NOMO-1 treated with dmso at 0.1 percent for 144 hours (cell line): ENCODE data around the gene ZNF219.

Experiments used
- DNase-seq: peaks from one replicate; lab custom pipeline; 2025; ENCODE audit not compliant: unreplicated experiment; lab: John Stamatoyannopoulos, UW

ZNF219 gene

GRCh38 chr14:21069388-21070082, 28.9 kb downstream of the ZNF219 start:
- DNase-seq = no peak

- peak; percentile 49 for DNase-seq
Measured at GRCh38 chr14:21068521-21069387, 29.7 kb downstream of the ZNF219 start.

- DNase-seq = no peak
Measured at GRCh38 chr14:21066882-21067502, 31.5 kb downstream of the ZNF219 start.

- DNase-seq = no peak
Measured at GRCh38 chr14:21063479-21063878, 35.0 kb downstream of the ZNF219 start.

- DNase-seq = no peak
Measured at GRCh38 chr14:21061347-21061668, 37.1 kb downstream of the ZNF219 start.

GRCh38 chr14:21060614-21061346, 37.7 kb downstream of the ZNF219 start:
- DNase-seq = no peak

GRCh38 chr14:21059842-21060613, 38.4 kb downstream of the ZNF219 start:
- no peak for DNase-seq

- DNase-seq = no peak
Measured at GRCh38 chr14:21058903-21059302, 39.6 kb downstream of the ZNF219 start.

- DNase-seq = no peak
Measured at GRCh38 chr14:21057803-21058675, 40.4 kb downstream of the ZNF219 start, which contains the start of gene RNASE8. Gene RNASE8, plus strand, starts transcription at chr14:21057822. Its CDS starts 71 bp downstream, at chr14:21057893.

- DNase-seq = no peak
Measured at GRCh38 chr14:21056520-21057163, 41.8 kb downstream of the ZNF219 start.

GRCh38 chr14:21055432-21056117, 42.9 kb downstream of the ZNF219 start:
- DNase-seq = no peak

- no peak for DNase-seq
Measured at GRCh38 chr14:21054768-21055145, 43.7 kb downstream of the ZNF219 start.

- no peak for DNase-seq
Measured at GRCh38 chr14:21054123-21054767, 44.2 kb downstream of the ZNF219 start.

GRCh38 chr14:21053184-21054122, 45.0 kb downstream of the ZNF219 start:
- no peak for DNase-seq

- DNase-seq = no peak
Measured at GRCh38 chr14:21050597-21050996, 47.9 kb downstream of the ZNF219 start.

- no peak for DNase-seq
Measured at GRCh38 chr14:21049271-21049673, 49.2 kb downstream of the ZNF219 start.

- no peak for DNase-seq
Measured at GRCh38 chr14:21048638-21049037, 49.8 kb downstream of the ZNF219 start.
